GM12878 (cell line): Measurements from ENCODE around the gene RHOB. TPM values are rescaled to one million over a fixed set of nuclear protein-coding genes. Genes with fewer than 3 reads are reported as not detected.

Source experiments
- ATF7 ChIP-seq: fragments of 450-650 bp; IDR thresholded peaks from 2 replicates; pipeline ENCODE4 v1.6.1; 2016; ENCODE audit warnings: low read depth, mild to moderate bottlenecking
- BCL3 ChIP-seq: IDR thresholded peaks from 2 replicates; pipeline ENCODE4 v1.6.1; 2011; ENCODE audit warnings: borderline replicate concordance, low read depth, mild to moderate bottlenecking, moderate library complexity, low read length; ENCODE audit not compliant: insufficient read depth, poor library complexity, severe bottlenecking
- BMI1 ChIP-seq: fragments of 450-650 bp; IDR thresholded peaks from 2 replicates; pipeline ENCODE4 v1.6.1; 2016; ENCODE audit warnings: mild to moderate bottlenecking, moderate library complexity, borderline replicate concordance
- CHD2 ChIP-seq: IDR thresholded peaks from 2 replicates; pipeline ENCODE4 v1.6.1; 2011; ENCODE audit warnings: low read depth, low read length, improper control_type of control experiment, borderline replicate concordance
- EGR1 ChIP-seq, 2 experiments: IDR thresholded peaks; 1 replicate in 1 of 2; 2 replicates in 1 of 2; pipeline ENCODE4 v1.6.1; 2011 to 2012; ENCODE audit warnings: low read depth in 2 of 2, low read length in 2 of 2, borderline replicate concordance in 1 of 2, mild to moderate bottlenecking in 1 of 2, moderate library complexity in 1 of 2
- EZH2 ChIP-seq: IDR thresholded peaks from 2 replicates; pipeline ENCODE4 v1.6.1; 2012; ENCODE audit warnings: low read depth, mild to moderate bottlenecking, control low read depth, inconsistent platforms, low read length, borderline replicate concordance; ENCODE audit not compliant: control insufficient read depth
- IRF4 ChIP-seq: IDR thresholded peaks from 2 replicates; pipeline ENCODE4 v1.6.1; 2011; ENCODE audit warnings: low read depth, low read length
- MYB ChIP-seq: fragments of 150-350 bp; IDR thresholded peaks from 2 replicates; pipeline ENCODE4 v1.6.1; 2014; ENCODE audit warnings: mild to moderate bottlenecking, low read depth, low read length, borderline replicate concordance
- MYC ChIP-seq: IDR thresholded peaks from 2 replicates; pipeline ENCODE4 v1.6.1; 2011; ENCODE audit warnings: mild to moderate bottlenecking, low read length, moderate library complexity, inconsistent platforms; ENCODE audit not compliant: insufficient read depth, insufficient replicate concordance, insufficient read length, severe bottlenecking
- NFYB ChIP-seq: IDR thresholded peaks from 2 replicates; pipeline ENCODE4 v1.6.1; 2011; ENCODE audit warnings: low read depth, mild to moderate bottlenecking, low read length, improper control_type of control experiment, moderate library complexity; ENCODE audit not compliant: insufficient read depth
- NR2C2 ChIP-seq: IDR thresholded peaks from 2 replicates; pipeline ENCODE4 v1.6.1; 2011; ENCODE audit warnings: borderline replicate concordance, low read depth; ENCODE audit not compliant: control insufficient read depth, insufficient read length
- NR2F1 ChIP-seq: fragments of 450-650 bp; conservative IDR thresholded peaks from 2 replicates; pipeline ENCODE4 v1.6.1; 2017; ENCODE audit warnings: mild to moderate bottlenecking
- SPI1 ChIP-seq: IDR thresholded peaks from 2 replicates; pipeline ENCODE4 v1.6.1; 2011; ENCODE audit warnings: low read depth, mild to moderate bottlenecking, low read length, moderate library complexity, borderline replicate concordance; ENCODE audit not compliant: insufficient read depth
- SREBF2 ChIP-seq: IDR thresholded peaks from 2 replicates; pipeline ENCODE4 v1.6.1; 2012; ENCODE audit warnings: mild to moderate bottlenecking, low read length
- SUPT20H ChIP-seq: IDR thresholded peaks from 2 replicates; pipeline ENCODE4 v1.6.1; 2011; ENCODE audit warnings: low read depth, mild to moderate bottlenecking, low read length, moderate library complexity, borderline replicate concordance; ENCODE audit not compliant: control insufficient read depth
- TCF12 ChIP-seq: IDR thresholded peaks from 2 replicates; pipeline ENCODE4 v1.6.1; 2011; ENCODE audit warnings: low read depth, mild to moderate bottlenecking, low read length
- ZBTB11 ChIP-seq: fragments of 450-650 bp; formaldehyde crosslinking; IDR thresholded peaks from 2 replicates; pipeline ENCODE4 v1.5.0; 2022; ENCODE audit warnings: mild to moderate bottlenecking, missing genetic modification characterization
- ZNF622 ChIP-seq: fragments of 450-650 bp; IDR thresholded peaks from 2 replicates; pipeline ENCODE4 v1.6.1; 2017; ENCODE audit warnings: mild to moderate bottlenecking, inconsistent platforms
- ZSCAN29 ChIP-seq: fragments of 450-650 bp; IDR thresholded peaks from 2 replicates; pipeline ENCODE4 v1.6.1; 2017; ENCODE audit warnings: mild to moderate bottlenecking, moderate library complexity
- polyA plus RNA-seq, 11 experiments: library from polyadenylated mRNA; depleted of rRNA in 4 of 11; unstranded in 6 of 11; stranded (reverse) in 5 of 11; fragments of >200 nt; fragmentation: Nextera tagmentation in 4 of 11; fragmentation: Illumina TruSeq in 1 of 11; extraction: Ambion mirVana in 4 of 11; extraction: Trizol in 1 of 11; gene quantifications; 1 replicate in 1 of 11; 2 replicates in 10 of 11; pipeline versions ENCODE4 v1.2.1 to v1.2.3, GENCODE V29; 2011 to 2016; ENCODE audit warnings: inconsistent platforms in 2 of 11, missing spikeins in 2 of 11, low read depth in 1 of 11
- total RNA-seq, 4 experiments: library from RNA; depleted of rRNA in 3 of 4; stranded (reverse); fragments of >200 nt in 3 of 4; fragmentation: Illumina TruSeq in 1 of 4; extraction: Trizol in 1 of 4; gene quantifications; 2 replicates each; pipeline versions ENCODE4 v1.2.1 to v1.2.3, GENCODE V29; 2013 to 2021
- TF ChIP-seq, protein P1 (sequence below): fragments of 450-650 bp; IDR thresholded peaks from 2 replicates; pipeline ENCODE4 v1.6.1; 2016; ENCODE audit warnings: mild to moderate bottlenecking
- TF ChIP-seq, protein P2 (sequence below): fragments of 450-650 bp; IDR thresholded peaks from 2 replicates; pipeline ENCODE4 v1.6.1; 2017; ENCODE audit warnings: mild to moderate bottlenecking, moderate library complexity

RHOB gene
- total and polyA plus RNA-seq, 10 of the 15 experiments (the other 5 are each of a cell fraction or from before 2014, with no cell fraction given), result 0.03 to 4.5 (median 1.2) TPM

DNA sequence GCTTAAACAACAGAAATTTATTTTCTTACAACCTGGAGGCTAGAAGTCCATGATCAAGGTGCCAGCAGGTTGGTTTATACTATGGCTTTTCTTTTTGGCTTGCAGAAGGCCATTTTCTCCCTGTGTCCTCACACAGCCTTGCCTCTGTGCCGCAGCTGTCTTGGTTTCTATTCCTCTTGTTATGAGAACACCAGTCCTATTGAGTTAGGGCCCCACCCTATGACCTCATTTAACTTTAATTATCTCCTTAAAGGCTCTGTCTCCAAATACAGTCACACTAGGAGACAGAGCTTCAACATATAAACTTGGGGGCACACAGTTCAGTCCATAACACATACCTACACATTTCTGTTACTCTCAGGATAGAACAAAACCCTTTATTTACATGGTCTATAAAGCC, 17.3 kb upstream of the RHOB start (continued):
- TF ChIP-seq EZH2 (no peak), NFYB (no peak), NR2C2 (no peak), MYC (no peak), EGR1 (IDR thresholded peaks at IDR 0.05; ENCODE audit: borderline replicate concordance in 1 of 2, low read depth in 2 of 2, low read length in 2 of 2) (no peak), ZNF622 (no peak), SUPT20H (no peak), ZSCAN29 (no peak), MYB (no peak), CHD2 (no peak), TCF12 (peak; percentile 62; the same call in 1 of the 2 replicates), BMI1 (no peak), IRF4 (no peak), SREBF2 (no peak), ZBTB11 (CRISPR knock-in tag) (no peak), BCL3 (no peak), SPI1 (peak; percentile 56; the same call in 1 of the 2 replicates), ATF7 (peak; percentile 94), NR2F1 (no peak)
- TF ChIP-seq, protein P1, sequence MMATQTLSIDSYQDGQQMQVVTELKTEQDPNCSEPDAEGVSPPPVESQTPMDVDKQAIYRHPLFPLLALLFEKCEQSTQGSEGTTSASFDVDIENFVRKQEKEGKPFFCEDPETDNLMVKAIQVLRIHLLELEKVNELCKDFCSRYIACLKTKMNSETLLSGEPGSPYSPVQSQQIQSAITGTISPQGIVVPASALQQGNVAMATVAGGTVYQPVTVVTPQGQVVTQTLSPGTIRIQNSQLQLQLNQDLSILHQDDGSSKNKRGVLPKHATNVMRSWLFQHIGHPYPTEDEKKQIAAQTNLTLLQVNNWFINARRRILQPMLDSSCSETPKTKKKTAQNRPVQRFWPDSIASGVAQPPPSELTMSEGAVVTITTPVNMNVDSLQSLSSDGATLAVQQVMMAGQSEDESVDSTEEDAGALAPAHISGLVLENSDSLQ, result no peak
- TF ChIP-seq, protein P2, sequence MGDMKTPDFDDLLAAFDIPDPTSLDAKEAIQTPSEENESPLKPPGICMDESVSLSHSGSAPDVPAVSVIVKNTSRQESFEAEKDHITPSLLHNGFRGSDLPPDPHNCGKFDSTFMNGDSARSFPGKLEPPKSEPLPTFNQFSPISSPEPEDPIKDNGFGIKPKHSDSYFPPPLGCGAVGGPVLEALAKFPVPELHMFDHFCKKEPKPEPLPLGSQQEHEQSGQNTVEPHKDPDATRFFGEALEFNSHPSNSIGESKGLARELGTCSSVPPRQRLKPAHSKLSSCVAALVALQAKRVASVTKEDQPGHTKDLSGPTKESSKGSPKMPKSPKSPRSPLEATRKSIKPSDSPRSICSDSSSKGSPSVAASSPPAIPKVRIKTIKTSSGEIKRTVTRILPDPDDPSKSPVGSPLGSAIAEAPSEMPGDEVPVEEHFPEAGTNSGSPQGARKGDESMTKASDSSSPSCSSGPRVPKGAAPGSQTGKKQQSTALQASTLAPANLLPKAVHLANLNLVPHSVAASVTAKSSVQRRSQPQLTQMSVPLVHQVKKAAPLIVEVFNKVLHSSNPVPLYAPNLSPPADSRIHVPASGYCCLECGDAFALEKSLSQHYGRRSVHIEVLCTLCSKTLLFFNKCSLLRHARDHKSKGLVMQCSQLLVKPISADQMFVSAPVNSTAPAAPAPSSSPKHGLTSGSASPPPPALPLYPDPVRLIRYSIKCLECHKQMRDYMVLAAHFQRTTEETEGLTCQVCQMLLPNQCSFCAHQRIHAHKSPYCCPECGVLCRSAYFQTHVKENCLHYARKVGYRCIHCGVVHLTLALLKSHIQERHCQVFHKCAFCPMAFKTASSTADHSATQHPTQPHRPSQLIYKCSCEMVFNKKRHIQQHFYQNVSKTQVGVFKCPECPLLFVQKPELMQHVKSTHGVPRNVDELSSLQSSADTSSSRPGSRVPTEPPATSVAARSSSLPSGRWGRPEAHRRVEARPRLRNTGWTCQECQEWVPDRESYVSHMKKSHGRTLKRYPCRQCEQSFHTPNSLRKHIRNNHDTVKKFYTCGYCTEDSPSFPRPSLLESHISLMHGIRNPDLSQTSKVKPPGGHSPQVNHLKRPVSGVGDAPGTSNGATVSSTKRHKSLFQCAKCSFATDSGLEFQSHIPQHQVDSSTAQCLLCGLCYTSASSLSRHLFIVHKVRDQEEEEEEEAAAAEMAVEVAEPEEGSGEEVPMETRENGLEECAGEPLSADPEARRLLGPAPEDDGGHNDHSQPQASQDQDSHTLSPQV, result no peak
